Neural progenitor cell (in vitro differentiated cells): ENCODE data around the gene GULP1. TPM values are rescaled to one million over a fixed set of nuclear protein-coding genes. Genes with fewer than 3 reads are reported as not detected.

Source experiments
- DNase-seq: peaks from one replicate; pipeline ENCODE4 v3.0.0-alpha.2; 2016; ENCODE audit warnings: low spot score
- H2AFZ ChIP-seq: fragments of 200-600 bp; sonication (generic); replicated peaks from 2 replicates; pipeline ENCODE4 v1.6.1; 2016; ENCODE audit warnings: antibody characterized with exemption
- H3F3A ChIP-seq: fragments of 200-600 bp; sonication (generic); 2 replicates; pipeline ENCODE4 v1.6.1; 2016; ENCODE audit warnings: antibody characterized with exemption, low read depth
- H3K27ac ChIP-seq: fragments of 200-600 bp; sonication (generic); 2 replicates; pipeline ENCODE4 v1.5.1; 2016; ENCODE audit warnings: mild to moderate bottlenecking
- H3K27me3 ChIP-seq: fragments of 200-600 bp; sonication (generic); 2 replicates; pipeline ENCODE4 v1.6.1; 2016; ENCODE audit warnings: mild to moderate bottlenecking, moderate library complexity
- H3K36me3 ChIP-seq: fragments of 200-600 bp; sonication (generic); 2 replicates; pipeline ENCODE4 v1.5.1; 2016
- H3K4me1 ChIP-seq: fragments of 200-600 bp; sonication (generic); 2 replicates; pipeline ENCODE4 v1.6.1; 2016; ENCODE audit warnings: mixed run types
- H3K4me2 ChIP-seq: fragments of 200-600 bp; sonication (generic); 2 replicates; pipeline ENCODE4 v1.6.1; 2016
- H3K4me3 ChIP-seq: fragments of 200-600 bp; sonication (generic); 2 replicates; pipeline ENCODE4 v1.5.1; 2016
- H3K79me2 ChIP-seq: fragments of 200-600 bp; sonication (generic); 2 replicates; pipeline ENCODE4 v1.6.1; 2016; ENCODE audit warnings: low read depth
- H3K9ac ChIP-seq: fragments of 200-600 bp; sonication (generic); 2 replicates; pipeline ENCODE4 v1.6.1; 2016
- H3K9me3 ChIP-seq: fragments of 200-600 bp; sonication (generic); 2 replicates; pipeline ENCODE4 v1.5.1; 2016; ENCODE audit warnings: low read depth
- H4K20me1 ChIP-seq: fragments of 200-600 bp; sonication (generic); 2 replicates; pipeline ENCODE4 v1.6.1; 2016; ENCODE audit warnings: low read depth
- H3K27ac Mint-ChIP-seq: 3 replicates; pipeline ENCODE4 v1.8.0; 2021; ENCODE audit warnings: mixed read lengths
- H3K27me3 Mint-ChIP-seq: 2 replicates; pipeline ENCODE4 v1.8.0; 2022; ENCODE audit warnings: low read depth, mild to moderate bottlenecking, inconsistent platforms, moderate library complexity, mixed read lengths; ENCODE audit not compliant: insufficient read depth
- H3K36me3 Mint-ChIP-seq: 3 replicates; pipeline ENCODE4 v1.8.0; 2021; ENCODE audit warnings: mixed read lengths
- H3K4me1 Mint-ChIP-seq: 3 replicates; pipeline ENCODE4 v1.8.0; 2021; ENCODE audit warnings: mixed read lengths
- H3K4me3 Mint-ChIP-seq: 3 replicates; pipeline ENCODE4 v1.8.0; 2021; ENCODE audit warnings: mild to moderate bottlenecking, moderate library complexity, mixed read lengths
- H3K9me3 Mint-ChIP-seq: 3 replicates; pipeline ENCODE4 v1.8.0; 2020; ENCODE audit warnings: mixed read lengths
- CTCF ChIP-seq: fragments of 200-600 bp; sonication (generic); IDR thresholded peaks from 2 replicates; pipeline ENCODE4 v1.5.1; 2017; ENCODE audit warnings: antibody characterized with exemption, mild to moderate bottlenecking
- EZH2 ChIP-seq: fragments of 200-600 bp; sonication (generic); IDR thresholded peaks from 2 replicates; pipeline ENCODE4 v1.6.1; 2017; ENCODE audit warnings: antibody characterized with exemption, mild to moderate bottlenecking, moderate library complexity
- EZH2phosphoT487 ChIP-seq: fragments of 200-600 bp; sonication (generic); IDR thresholded peaks from 2 replicates; pipeline ENCODE4 v1.6.1; 2017; ENCODE audit warnings: antibody characterized with exemption
- total RNA-seq: library from RNA; depleted of rRNA; stranded (reverse); fragments of >200 nt; gene quantifications from 2 replicates; pipeline ENCODE4 v1.2.3, GENCODE V29; 2015; ENCODE audit warnings: low replicate concordance

GULP1 gene
- total RNA-seq, 1 donor from 2014 or later: 154 TPM

- H3K27me3 ChIP-seq: no peaks in the 10 kb centered on the region
- no peak overlapping the region for H3K4me2 ChIP-seq
- Mint-ChIP-seq H3K9me3 (no peaks in the 10 kb centered on the region), H3K27me3 (no peaks in the 10 kb centered on the region), H3K36me3 (peaks cover 8% of the 10 kb centered on the region), H3K27ac (peak overlapping the region; percentile 8), H3K4me3 (no peak overlapping the region), H3K4me1 (peaks cover 22% of the 10 kb centered on the region)
- TF ChIP-seq EZH2 (no peak), EZH2phosphoT487 (no peak), CTCF (no peak)
- H3F3A ChIP-seq: peaks cover 11% of the 10 kb centered on the region
- no peaks in the 10 kb centered on the region for H4K20me1 ChIP-seq
- no peaks in the 10 kb centered on the region for H3K9me3 ChIP-seq
- no peak overlapping the region for H3K4me3 ChIP-seq
- H3K27ac ChIP-seq: peak overlapping the region; percentile 76
- H3K36me3 ChIP-seq: peaks cover 3% of the 10 kb centered on the region
- H3K4me1 ChIP-seq: peaks cover 31% of the 10 kb centered on the region
- no peaks in the 10 kb centered on the region for H3K79me2 ChIP-seq
- DNase-seq: no peak
- no peak overlapping the region for H3K9ac ChIP-seq
- H2AFZ ChIP-seq: no peak overlapping the region
Observed at GRCh38 chr2:188599140-188599539, 307.5 kb downstream of the GULP1 start.

GRCh38 chr2:188600536-188601210 is 309.0 kb downstream of the GULP1 start:
- no peaks in the 10 kb centered on the region for H4K20me1 ChIP-seq
- H3K9me3 Mint-ChIP-seq: peaks cover 9% of the 10 kb centered on the region
- H3K36me3 ChIP-seq: no peaks in the 10 kb centered on the region
- H2AFZ ChIP-seq: no peak overlapping the region
- no peak overlapping the region for H3K9ac ChIP-seq
- no peak overlapping the region for H3K27ac Mint-ChIP-seq
- H3F3A ChIP-seq: peaks cover 11% of the 10 kb centered on the region
- no peaks in the 10 kb centered on the region for H3K9me3 ChIP-seq
- no peaks in the 10 kb centered on the region for H3K79me2 ChIP-seq
- H3K27ac ChIP-seq: peak overlapping the region; percentile 76
- H3K4me2 ChIP-seq: peak overlapping the region; percentile 45
- H3K4me1 ChIP-seq: peaks cover 31% of the 10 kb centered on the region
- peaks cover 9% of the 10 kb centered on the region for H3K36me3 Mint-ChIP-seq
- H3K4me3 ChIP-seq: no peak overlapping the region
- DNase-seq: no peak
- no peaks in the 10 kb centered on the region for H3K27me3 ChIP-seq
- peaks cover 22% of the 10 kb centered on the region for H3K4me1 Mint-ChIP-seq
- TF ChIP-seq EZH2 (no peak), EZH2phosphoT487 (no peak), CTCF (no peak)
- H3K4me3 Mint-ChIP-seq: no peak overlapping the region
- no peaks in the 10 kb centered on the region for H3K27me3 Mint-ChIP-seq

GRCh38 chr2:188601391-188601790 is 309.7 kb downstream of the GULP1 start:
- Histone ChIP-seq H3K9ac (no peak overlapping the region), H3K79me2 (no peaks in the 10 kb centered on the region), H3K27ac (peak overlapping the region; percentile 76), H3F3A (peaks cover 11% of the 10 kb centered on the region), H3K27me3 (no peaks in the 10 kb centered on the region), H2AFZ (no peak overlapping the region), H3K9me3 (no peaks in the 10 kb centered on the region), H3K4me1 (peaks cover 31% of the 10 kb centered on the region), H3K4me3 (no peak overlapping the region), H3K4me2 (peak overlapping the region; percentile 45), H4K20me1 (no peaks in the 10 kb centered on the region), H3K36me3 (no peaks in the 10 kb centered on the region)
- Mint-ChIP-seq H3K27me3 (no peaks in the 10 kb centered on the region), H3K27ac (peak overlapping the region; percentile 88), H3K4me1 (peaks cover 22% of the 10 kb centered on the region), H3K4me3 (no peak overlapping the region), H3K36me3 (peaks cover 8% of the 10 kb centered on the region), H3K9me3 (peaks cover 11% of the 10 kb centered on the region)
- DNase-seq: peak; percentile 53
- TF ChIP-seq CTCF (peak; percentile 21), EZH2phosphoT487 (no peak)
